ENCODE measurements around the gene GRID1.

- no peak for TF ChIP-seq POLR2A (IDR thresholded peaks at IDR 0.05)
- no peak for TF ChIP-seq CTCF (IDR thresholded peaks at IDR 0.05)
- no peak for TF ChIP-seq POLR2AphosphoS5 (IDR thresholded peaks at IDR 0.05)
- no peak for TF ChIP-seq EP300 (IDR thresholded peaks at IDR 0.05; ENCODE audit: low read depth)
These were observed 41.4 kb downstream of the GRID1 start for GRCh38 chr10:86325158-86325557.
